H1 (cell line): Measurements from ENCODE around the gene SLC12A7. TPM values are rescaled to one million over a fixed set of nuclear protein-coding genes. Genes with fewer than 3 reads are reported as not detected.

Source experiments
- CTCF ChIA-PET: fragments of 300-600 bp; sonication (Branson Sonifier 250); formaldehyde crosslinking; loops from one replicate; lab custom pipeline; 2021; ENCODE audit not compliant: partially characterized antibody; lab: Charles Lee
- POLR2A ChIA-PET: fragments of 300-600 bp; sonication (Branson Sonifier 250); formaldehyde crosslinking; loops from one replicate; lab custom pipeline; 2021; ENCODE audit warnings: inconsistent platforms; ENCODE audit not compliant: partially characterized antibody; lab: Charles Lee
- DNase-seq, 2 experiments: peaks; one replicate each; pipeline versions ENCODE4 v3.0.0 to v3.0.0-alpha.2; 2010 to 2022; ENCODE audit warnings: low spot score in 2 of 2, low read depth in 1 of 2, mixed read lengths in 1 of 2
- FAIRE-seq: peaks from 2 replicates; lab custom pipeline; 2011; peaks lifted over from hg19 to GRCh38; lab: Jason Lieb, UNC
- H2AFZ ChIP-seq: 2 replicates; pipeline ENCODE4 v1.8.1; 2012; ENCODE audit warnings: low read length, inconsistent platforms
- H2AK5ac ChIP-seq: 2 replicates; pipeline ENCODE4 v1.6.1; 2013; ENCODE audit warnings: low read depth, low read length
- H2BK120ac ChIP-seq: replicated peaks from 2 replicates; pipeline ENCODE3; 2013; ENCODE audit warnings: low read depth, low read length, inconsistent platforms
- H2BK12ac ChIP-seq: 2 replicates; pipeline ENCODE4 v1.6.1; 2013; ENCODE audit warnings: low read depth, low read length
- H2BK15ac ChIP-seq: 2 replicates; pipeline ENCODE4 v1.6.1; 2013; ENCODE audit warnings: low read length
- H2BK20ac ChIP-seq: 2 replicates; pipeline ENCODE4 v1.6.1; 2013; ENCODE audit warnings: low read length
- H2BK5ac ChIP-seq: 2 replicates; pipeline ENCODE4 v1.6.1; 2013; ENCODE audit warnings: low read depth, low read length
- H3K14ac ChIP-seq: 2 replicates; pipeline ENCODE4 v1.6.1; 2013; ENCODE audit warnings: inconsistent platforms; ENCODE audit not compliant: insufficient read length
- H3K18ac ChIP-seq: 2 replicates; pipeline ENCODE4 v1.6.1; 2013; ENCODE audit warnings: low read length; ENCODE audit errors: extremely low read depth
- H3K23ac ChIP-seq: 2 replicates; pipeline ENCODE4 v1.6.1; 2013; ENCODE audit warnings: inconsistent platforms; ENCODE audit not compliant: insufficient read length
- H3K23me2 ChIP-seq: 2 replicates; pipeline ENCODE4 v1.6.1; 2013; ENCODE audit warnings: low read depth, low read length
- H3K27ac ChIP-seq: 2 replicates; pipeline ENCODE4 v1.6.1; 2011; ENCODE audit warnings: low read depth, low read length, inconsistent platforms
- H3K27me3 ChIP-seq, 4 experiments: replicated peaks in 1 of 4; 1 replicate in 1 of 4; 2 replicates in 3 of 4; pipeline versions ENCODE4 v1.6.1 to v1.8.1; 2011 to 2013; ENCODE audit warnings: low read length in 3 of 4, mild to moderate bottlenecking in 3 of 4, inconsistent platforms in 2 of 4, mixed read lengths in 2 of 4, moderate library complexity in 1 of 4; ENCODE audit not compliant: control insufficient read depth in 3 of 4, insufficient read depth in 3 of 4; ENCODE audit errors: extremely low read depth in 1 of 4
- H3K36me3 ChIP-seq, 4 experiments: 2 replicates each; pipeline versions ENCODE4 v1.6.1 to v1.8.1; 2011 to 2013; ENCODE audit warnings: mild to moderate bottlenecking in 4 of 4, low read length in 3 of 4, moderate library complexity in 2 of 4, control low read depth in 1 of 4, inconsistent platforms in 1 of 4; ENCODE audit not compliant: insufficient read depth in 4 of 4, control insufficient read depth in 2 of 4
- H3K4ac ChIP-seq: replicated peaks from 2 replicates; pipeline ENCODE3; 2013; ENCODE audit warnings: low read length, low read depth, mixed read lengths, inconsistent platforms; ENCODE audit not compliant: insufficient read length
- H3K4me1 ChIP-seq, 4 experiments: replicated peaks in 1 of 4; 1 replicate in 1 of 4; 2 replicates in 3 of 4; pipeline versions ENCODE4 v1.6.1 to v1.8.1; 2011 to 2013; ENCODE audit warnings: low read length in 3 of 4, inconsistent platforms in 2 of 4, mixed read lengths in 1 of 4; ENCODE audit not compliant: insufficient read depth in 4 of 4, control insufficient read depth in 3 of 4
- H3K4me2 ChIP-seq, 2 experiments: 2 replicates each; pipeline versions ENCODE4 v1.6.1 to v1.8.1; 2011 to 2013; ENCODE audit warnings: low read depth in 2 of 2, low read length in 2 of 2, control low read depth in 1 of 2, inconsistent platforms in 1 of 2, mild to moderate bottlenecking in 1 of 2; ENCODE audit not compliant: insufficient read depth in 1 of 2
- H3K4me3 ChIP-seq, 4 experiments: fragments of 200-600, 300-600 bp in 1 of 4; sonication (generic), shearing (Covaris generic), sonication (Bioruptor Twin) in 1 of 4; 2 replicates each; pipeline versions ENCODE4 v1.5.1 to v1.8.1; 2011 to 2016; ENCODE audit warnings: low read length in 4 of 4, low read depth in 3 of 4, control low read depth in 2 of 4, inconsistent platforms in 2 of 4, mild to moderate bottlenecking in 2 of 4, mixed read lengths in 1 of 4, moderate library complexity in 1 of 4; ENCODE audit not compliant: insufficient read depth in 2 of 4; ENCODE audit errors: extremely low read depth in 1 of 4
- H3K56ac ChIP-seq: replicated peaks from 2 replicates; pipeline ENCODE3; 2013; ENCODE audit warnings: low read depth, mild to moderate bottlenecking, mixed read lengths, low read length, inconsistent platforms; ENCODE audit not compliant: insufficient read length
- H3K79me1 ChIP-seq: 2 replicates; pipeline ENCODE4 v1.6.1; 2013; ENCODE audit warnings: low read depth, low read length, control low read depth
- H3K79me2 ChIP-seq, 2 experiments: 2 replicates each; pipeline versions ENCODE4 v1.6.1 to v1.8.1; 2012 to 2013; ENCODE audit warnings: low read length in 2 of 2, mild to moderate bottlenecking in 2 of 2, inconsistent platforms in 1 of 2; ENCODE audit not compliant: insufficient read depth in 2 of 2, control insufficient read depth in 1 of 2
- H3K9ac ChIP-seq, 4 experiments: replicated peaks in 1 of 4; 1 replicate in 1 of 4; 2 replicates in 3 of 4; pipeline versions ENCODE4 v1.6.1 to v1.8.1; 2011 to 2013; ENCODE audit warnings: low read depth in 3 of 4, low read length in 3 of 4, control low read depth in 2 of 4, mild to moderate bottlenecking in 2 of 4, moderate library complexity in 2 of 4, inconsistent platforms in 1 of 4; ENCODE audit errors: extremely low read depth in 1 of 4
- H3K9me3 ChIP-seq, 2 experiments: 2 replicates each; pipeline versions ENCODE4 v1.6.1 to v1.8.1; 2012 to 2013; ENCODE audit warnings: mild to moderate bottlenecking in 2 of 2, moderate library complexity in 2 of 2, control low read depth in 1 of 2, inconsistent platforms in 1 of 2, low read depth in 1 of 2, low read length in 1 of 2, mixed read lengths in 1 of 2; ENCODE audit not compliant: insufficient read depth in 2 of 2
- H4K20me1 ChIP-seq, 2 experiments: replicated peaks in 1 of 2; 2 replicates each; pipeline versions ENCODE3 to v1.8.1; 2011 to 2013; ENCODE audit warnings: inconsistent platforms in 2 of 2, low read length in 2 of 2, mild to moderate bottlenecking in 1 of 2; ENCODE audit not compliant: insufficient read depth in 2 of 2, control insufficient read depth in 1 of 2
- H4K5ac ChIP-seq: 2 replicates; pipeline ENCODE4 v1.6.1; 2013; ENCODE audit warnings: low read length, low read depth, mixed read lengths, inconsistent platforms; ENCODE audit not compliant: insufficient read length
- H4K8ac ChIP-seq: 2 replicates; pipeline ENCODE4 v1.8.0; 2013; ENCODE audit warnings: mild to moderate bottlenecking, moderate library complexity, low read length, inconsistent platforms; ENCODE audit not compliant: insufficient read depth; ENCODE audit errors: extremely low read depth
- H4K91ac ChIP-seq: replicated peaks from 2 replicates; pipeline ENCODE3; 2013; ENCODE audit warnings: low read length, mixed read lengths, inconsistent platforms; ENCODE audit not compliant: insufficient read length
- WGBS, 2 experiments: shearing (Covaris generic) in 1 of 2; methylation state at CpG; one replicate each; pipeline versions ENCODE4 v1.1.6 to v1.1.7; 2013 to 2015; ENCODE audit warnings: low lambda C conversion rate in 2 of 2, mixed read lengths in 2 of 2, inconsistent platforms in 1 of 2, low coverage in 1 of 2, missing lambda C conversion rate in 1 of 2; ENCODE audit not compliant: insufficient replicate concordance in 2 of 2, insufficient coverage in 1 of 2, insufficient read length in 1 of 2; ENCODE audit errors: extremely low coverage in 1 of 2, missing lambda C conversion rate in 1 of 2; 5-methylcytosine and 5-hydroxymethylcytosine counted together
- polyA plus RNA-seq, 7 experiments: library from polyadenylated mRNA; depleted of rRNA in 3 of 7; stranded (reverse) in 5 of 7; unstranded in 2 of 7; fragments of >200 nt in 5 of 7; fragments of 200-250 nt in 2 of 7; gene quantifications; 1 replicate in 5 of 7; 2 replicates in 1 of 7; 4 replicates in 1 of 7; pipeline versions ENCODE4 v1.2.1 to v1.2.3, GENCODE V29; 2011 to 2013; ENCODE audit warnings: missing spikeins in 2 of 7, mixed read lengths in 2 of 7
- total RNA-seq: library from RNA; stranded (reverse); fragmentation: NEBNext Ultra II Directional; extraction: Animal tissue kit (Norgen Biotek cat#: 25700); gene quantifications from 2 replicates; pipeline ENCODE4 v1.2.1, GENCODE V29; 2021

SLC12A7 gene
- total and polyA plus RNA-seq, 2 of the 8 experiments (the other 6 are each of a cell fraction or from before 2014, with no cell fraction given), result 23.5 to 39.7 TPM

DNA sequence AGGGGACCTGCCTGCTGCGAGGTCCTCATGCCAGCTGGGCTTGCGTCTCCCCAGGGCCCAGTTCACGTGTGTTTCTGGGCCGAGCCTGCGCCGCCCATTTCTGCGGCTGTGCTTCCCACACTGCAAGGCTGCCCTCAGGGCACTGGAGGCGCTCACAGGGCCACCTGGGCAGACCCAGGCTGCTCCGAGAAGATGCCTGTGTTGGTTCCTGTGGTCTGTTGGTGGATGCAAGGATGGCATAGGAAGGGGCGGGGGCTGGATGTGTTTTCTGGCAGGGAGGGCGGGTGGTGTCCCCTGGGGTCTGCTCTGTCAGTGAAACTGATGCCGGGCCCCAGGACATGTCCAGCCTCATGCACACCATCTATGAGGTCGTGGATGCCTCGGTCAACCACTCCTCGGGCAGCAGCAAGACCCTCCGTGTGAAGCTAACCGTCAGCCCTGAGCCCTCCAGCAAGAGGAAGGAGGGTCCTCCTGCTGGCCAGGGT is 77.4 kb downstream of the SLC12A7 start:
- H3K36me3 ChIP-seq, result no peaks in the 10 kb centered on the region
- DNase-seq, result no peak
- no peak overlapping the region for H3K56ac ChIP-seq
- no peak overlapping the region for H2BK120ac ChIP-seq
- H3K79me2 ChIP-seq, result no peaks in the 10 kb centered on the region
- H3K4me3 ChIP-seq, result no peak overlapping the region
- H3K4me2 ChIP-seq, result no peak overlapping the region
- no peak overlapping the region for H2BK12ac ChIP-seq
- H4K20me1 ChIP-seq, result peaks cover 0 to 4% of the 10 kb centered on the region in 2 experiments
- peaks cover 0 to 3% (median 1%) of the 10 kb centered on the region in 4 experiments; a peak in 3 of 7 replicates for H3K4me1 ChIP-seq
- no peak overlapping the region for H2AFZ ChIP-seq
- no peak overlapping the region for H3K4ac ChIP-seq
- H3K23ac ChIP-seq, result no peak overlapping the region
- no peak overlapping the region for H4K5ac ChIP-seq
- H3K27me3 ChIP-seq, result no peaks in the 10 kb centered on the region
- 94% methylated on average over 16 of the region's 17 CpGs; no CpG with 5 or more reads in 1 of the 2 experiments for WGBS, 2 experiments
- ChIA-PET CTCF (interaction anchor here (1.0 to 2.2 kb wide), 8 partner anchors 15 to 133 kb away, joined by 3 to 10 read pairs (median 3); no protein-coding TSS in a partner anchor), POLR2A (interaction anchor here (1.1 to 1.3 kb wide), 2 partner anchors 45 to 81 kb away, joined by 3 to 4 read pairs; no protein-coding TSS in a partner anchor)
- no peak for FAIRE-seq
- no peak overlapping the region; the same call in 1 of the 2 replicates for H3K27ac ChIP-seq
- no peak overlapping the region for H2BK15ac ChIP-seq
- H3K23me2 ChIP-seq, result peaks cover 1% of the 10 kb centered on the region; the same call in 1 of the 2 replicates
- H2BK20ac ChIP-seq, result no peak overlapping the region
- H3K79me1 ChIP-seq, result no peaks in the 10 kb centered on the region
- H4K8ac ChIP-seq, result peak overlapping the region; percentile 1; the same call in 1 of the 2 replicates
- no peak overlapping the region for H3K9ac ChIP-seq
- H3K14ac ChIP-seq, result no peak overlapping the region
- H4K91ac ChIP-seq, result no peak overlapping the region
- H3K18ac ChIP-seq, result no peak overlapping the region
- no peak overlapping the region for H2BK5ac ChIP-seq
- H3K9me3 ChIP-seq, result no peaks in the 10 kb centered on the region; a peak in 1 of 4 replicates
- no peak overlapping the region for H2AK5ac ChIP-seq
